H1 (cell line): ENCODE measurements around the gene LRWD1.

ENCODE experiments used
- EP300 ChIP-seq, 2 experiments: IDR thresholded peaks; 1 replicate in 1 of 2; 2 replicates in 1 of 2; pipeline ENCODE4 v1.6.1; 2011 to 2012; ENCODE audit warnings: low read depth in 2 of 2, low read length in 2 of 2, mild to moderate bottlenecking in 2 of 2, borderline replicate concordance in 1 of 2, inconsistent platforms in 1 of 2, moderate library complexity in 1 of 2
- EZH2 ChIP-seq: fragments of 200-600 bp; sonication (generic); IDR thresholded peaks from 2 replicates; pipeline ENCODE4 v1.7.1; 2012; ENCODE audit warnings: low read depth, mild to moderate bottlenecking, moderate library complexity, low read length, inconsistent platforms; ENCODE audit not compliant: severe bottlenecking
- GABPA ChIP-seq: IDR thresholded peaks from 2 replicates; pipeline ENCODE4 v1.6.1; 2011; ENCODE audit warnings: mild to moderate bottlenecking, low read length, moderate library complexity, borderline replicate concordance; ENCODE audit not compliant: insufficient read depth
- HDAC6 ChIP-seq: IDR thresholded peaks from one replicate; pipeline ENCODE4 v1.7.1; 2012; ENCODE audit warnings: low read depth, mild to moderate bottlenecking, inconsistent platforms, low read length, moderate library complexity
- NRF1 ChIP-seq: IDR thresholded peaks from 2 replicates; pipeline ENCODE4 v1.6.1; 2011; ENCODE audit warnings: mild to moderate bottlenecking, low read depth, low read length, improper control_type of control experiment
- PHF8 ChIP-seq: fragments of 200-600 bp; sonication (generic); conservative IDR thresholded peaks from 2 replicates; pipeline ENCODE4 v1.7.1; 2012; ENCODE audit warnings: low read depth, mild to moderate bottlenecking, inconsistent platforms, low read length, moderate library complexity
- POLR2A ChIP-seq, 2 experiments: IDR thresholded peaks; 1 replicate in 1 of 2; 2 replicates in 1 of 2; pipeline ENCODE4 v1.6.1; 2011; ENCODE audit warnings: low read depth in 2 of 2, low read length in 2 of 2, mild to moderate bottlenecking in 2 of 2; ENCODE audit errors: control extremely low read depth in 1 of 2
- RAD21 ChIP-seq, 2 experiments: IDR thresholded peaks in 1 of 2; conservative IDR thresholded peaks in 1 of 2; 2 replicates each; pipeline ENCODE4 v1.6.1; 2011; ENCODE audit warnings: low read depth in 2 of 2, low read length in 2 of 2, improper control_type of control experiment in 1 of 2, inconsistent platforms in 1 of 2, mild to moderate bottlenecking in 1 of 2, moderate library complexity in 1 of 2
- SUZ12 ChIP-seq: fragments of 200-600 bp; sonication (generic); IDR thresholded peaks from 2 replicates; pipeline ENCODE4 v1.6.1; 2012; ENCODE audit warnings: mild to moderate bottlenecking, inconsistent platforms, low read length, moderate library complexity, mixed read lengths
- TBP ChIP-seq: IDR thresholded peaks from 2 replicates; pipeline ENCODE4 v1.6.1; 2011; ENCODE audit warnings: low read depth, low read length, improper control_type of control experiment
- TCF12 ChIP-seq: IDR thresholded peaks from 2 replicates; pipeline ENCODE4 v1.6.1; 2011; ENCODE audit warnings: low read depth, mild to moderate bottlenecking, low read length
- TF ChIP-seq, protein P1 (sequence below): IDR thresholded peaks from 2 replicates; pipeline ENCODE4 v1.6.1; 2012; ENCODE audit warnings: low read length, inconsistent platforms
- TF ChIP-seq, protein P2 (sequence below), 3 experiments: IDR thresholded peaks; 1 replicate in 2 of 3; 2 replicates in 1 of 3; pipeline versions ENCODE4 v1.5.1 to v1.6.1; 2011; ENCODE audit warnings: low read length in 3 of 3, mild to moderate bottlenecking in 3 of 3, inconsistent platforms in 2 of 3, low read depth in 1 of 3, moderate library complexity in 1 of 3; ENCODE audit not compliant: insufficient read depth in 1 of 3; ENCODE audit errors: control extremely low read depth in 1 of 3
- TF ChIP-seq, protein P3 (sequence below): IDR thresholded peaks from 2 replicates; pipeline ENCODE4 v1.6.1; 2011; ENCODE audit warnings: low read depth, mild to moderate bottlenecking, low read length; ENCODE audit not compliant: insufficient read depth

DNA sequence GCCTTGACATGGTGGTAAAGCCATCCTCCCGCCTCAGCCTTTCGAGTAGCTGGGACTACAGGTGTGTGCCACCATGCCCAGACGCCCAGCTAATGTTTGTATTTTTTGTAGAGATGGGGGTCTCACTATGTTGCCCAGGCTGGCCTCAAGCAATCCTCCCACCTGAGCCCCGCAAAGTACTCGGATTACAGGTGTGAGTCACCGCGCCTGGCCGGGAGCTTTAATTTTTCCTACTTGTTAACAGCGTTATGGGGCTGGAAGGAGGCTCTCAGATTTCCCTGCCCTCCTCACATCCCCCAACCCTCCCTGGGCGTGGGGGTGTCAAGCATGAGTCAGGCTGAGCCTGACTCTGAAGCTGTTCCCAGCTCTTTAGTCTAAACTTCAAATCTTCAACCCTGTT is 8.5 kb upstream of the LRWD1 start:
- TF ChIP-seq POLR2A (IDR thresholded peaks at IDR 0.05; ENCODE audit: control extremely low read depth in 1 of 2, low read depth in 2 of 2, low read length in 2 of 2) (no peak), RAD21 (IDR thresholded peaks at IDR 0.05 in 1 of 2, conservative IDR thresholded peaks at IDR 0.05 in 1 of 2; ENCODE audit: low read depth in 2 of 2, low read length in 2 of 2) (no peak), HDAC6 (no peak), EP300 (IDR thresholded peaks at IDR 0.05; ENCODE audit: borderline replicate concordance in 1 of 2, low read depth in 2 of 2, low read length in 2 of 2) (no peak), EZH2 (no peak), TBP (no peak), GABPA (no peak), TCF12 (no peak), SUZ12 (no peak), NRF1 (no peak), PHF8 (no peak)
- TF ChIP-seq, protein P1, sequence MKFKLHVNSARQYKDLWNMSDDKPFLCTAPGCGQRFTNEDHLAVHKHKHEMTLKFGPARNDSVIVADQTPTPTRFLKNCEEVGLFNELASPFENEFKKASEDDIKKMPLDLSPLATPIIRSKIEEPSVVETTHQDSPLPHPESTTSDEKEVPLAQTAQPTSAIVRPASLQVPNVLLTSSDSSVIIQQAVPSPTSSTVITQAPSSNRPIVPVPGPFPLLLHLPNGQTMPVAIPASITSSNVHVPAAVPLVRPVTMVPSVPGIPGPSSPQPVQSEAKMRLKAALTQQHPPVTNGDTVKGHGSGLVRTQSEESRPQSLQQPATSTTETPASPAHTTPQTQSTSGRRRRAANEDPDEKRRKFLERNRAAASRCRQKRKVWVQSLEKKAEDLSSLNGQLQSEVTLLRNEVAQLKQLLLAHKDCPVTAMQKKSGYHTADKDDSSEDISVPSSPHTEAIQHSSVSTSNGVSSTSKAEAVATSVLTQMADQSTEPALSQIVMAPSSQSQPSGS: no peak
- TF ChIP-seq, protein P2, sequence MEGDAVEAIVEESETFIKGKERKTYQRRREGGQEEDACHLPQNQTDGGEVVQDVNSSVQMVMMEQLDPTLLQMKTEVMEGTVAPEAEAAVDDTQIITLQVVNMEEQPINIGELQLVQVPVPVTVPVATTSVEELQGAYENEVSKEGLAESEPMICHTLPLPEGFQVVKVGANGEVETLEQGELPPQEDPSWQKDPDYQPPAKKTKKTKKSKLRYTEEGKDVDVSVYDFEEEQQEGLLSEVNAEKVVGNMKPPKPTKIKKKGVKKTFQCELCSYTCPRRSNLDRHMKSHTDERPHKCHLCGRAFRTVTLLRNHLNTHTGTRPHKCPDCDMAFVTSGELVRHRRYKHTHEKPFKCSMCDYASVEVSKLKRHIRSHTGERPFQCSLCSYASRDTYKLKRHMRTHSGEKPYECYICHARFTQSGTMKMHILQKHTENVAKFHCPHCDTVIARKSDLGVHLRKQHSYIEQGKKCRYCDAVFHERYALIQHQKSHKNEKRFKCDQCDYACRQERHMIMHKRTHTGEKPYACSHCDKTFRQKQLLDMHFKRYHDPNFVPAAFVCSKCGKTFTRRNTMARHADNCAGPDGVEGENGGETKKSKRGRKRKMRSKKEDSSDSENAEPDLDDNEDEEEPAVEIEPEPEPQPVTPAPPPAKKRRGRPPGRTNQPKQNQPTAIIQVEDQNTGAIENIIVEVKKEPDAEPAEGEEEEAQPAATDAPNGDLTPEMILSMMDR (IDR thresholded peaks at IDR 0.05; ENCODE audit: control extremely low read depth in 1 of 3, insufficient read depth in 1 of 3, low read depth in 1 of 3, low read length in 3 of 3): no peak
- TF ChIP-seq, protein P3, sequence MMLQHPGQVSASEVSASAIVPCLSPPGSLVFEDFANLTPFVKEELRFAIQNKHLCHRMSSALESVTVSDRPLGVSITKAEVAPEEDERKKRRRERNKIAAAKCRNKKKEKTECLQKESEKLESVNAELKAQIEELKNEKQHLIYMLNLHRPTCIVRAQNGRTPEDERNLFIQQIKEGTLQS: no peak
